Adrenal gland (tissue), 12 donors: ENCODE results near the gene BBOX1. TPM values are rescaled to one million over a fixed set of nuclear protein-coding genes. Genes with fewer than 3 reads are reported as not detected.

Experiments used
- DNase-seq, 7 donors: peaks; one replicate each; pipeline ENCODE4 v3.0.0-alpha.2; 2019 to 2020
- H3K27ac ChIP-seq, 5 donors: fragments of 200-600 bp; sonication (generic) in 4 of 5; 1 replicate in 3 of 5; 2 replicates in 2 of 5; pipeline versions ENCODE4 v1.5.1 to v1.8.0; 2016 to 2020; ENCODE audit warnings: mild to moderate bottlenecking in 1 of 5
- H3K27me3 ChIP-seq: fragments of 200-600 bp; 2 replicates; pipeline ENCODE4 v1.8.0; 2021
- H3K36me3 ChIP-seq, 2 donors: fragments of 200-600 bp; replicated peaks in 1 of 2; 1 replicate in 1 of 2; 2 replicates in 1 of 2; pipeline versions ENCODE4 v1.5.1 to v1.8.0; 2018 to 2022
- H3K4me1 ChIP-seq, 2 donors: fragments of 200-600 bp; replicated peaks in 1 of 2; 1 replicate in 1 of 2; 2 replicates in 1 of 2; pipeline versions ENCODE4 v1.5.1 to v1.8.0; 2018 to 2021
- H3K4me3 ChIP-seq, 4 donors: fragments of 200-600 bp; sonication (generic) in 3 of 4; one replicate each; pipeline ENCODE4 v1.5.1; 2016 to 2018
- H3K9me3 ChIP-seq, 3 donors: fragments of 200-600 bp; sonication (generic) in 1 of 3; replicated peaks in 1 of 3; 1 replicate in 2 of 3; 2 replicates in 1 of 3; pipeline versions ENCODE4 v1.5.1 to v1.8.0; 2016 to 2021
- CTCF ChIP-seq, 6 experiments: fragments of 450-650 bp in 4 of 6; fragments of 200-600 bp in 2 of 6; sonication (generic) in 1 of 6; IDR thresholded peaks; 1 replicate in 5 of 6; 2 replicates in 1 of 6; pipeline versions ENCODE4 v1.5.1 to v1.8.0; 2016 to 2021; ENCODE audit warnings: antibody characterized with exemption in 6 of 6, mild to moderate bottlenecking in 2 of 6, moderate library complexity in 1 of 6
- POLR2A ChIP-seq, 2 donors: fragments of 450-650 bp; IDR thresholded peaks; one replicate each; pipeline ENCODE4 v1.6.1; 2017; ENCODE audit warnings: antibody characterized with exemption in 2 of 2, mild to moderate bottlenecking in 2 of 2, moderate library complexity in 1 of 2
- WGBS, 4 donors: extraction: QIAGEN DNeasy Blood & Tissue Kit in 2 of 4; methylation state at CpG; one replicate each; pipeline versions ENCODE4 v1.1.5 to v1.1.7; 2013 to 2017; 5-methylcytosine and 5-hydroxymethylcytosine counted together
- intact Hi-C, 2 donors: fragments of 100-400 bp; cut with DNase I; formaldehyde crosslinking; loops; one replicate each; pipeline versions ENCODE4 v1.14.1 to v1.15.0; 2022 to 2023
- polyA plus RNA-seq, 3 donors: library from polyadenylated mRNA; stranded (reverse); fragments of 200-250 nt in 2 of 3; fragments of 350-450 nt in 1 of 3; fragmentation: Illumina TruSeq in 1 of 3; extraction: RNeasy Lipid Tissue Mini Kit (QIAGEN cat#74804) in 1 of 3; gene quantifications; one replicate each; pipeline ENCODE4 v1.2.3, GENCODE V29; 2013 to 2014
- total RNA-seq, 9 donors: library from RNA; depleted of rRNA in 4 of 9; stranded (reverse); fragments of >200 nt in 4 of 9; fragments of 120-200 nt in 1 of 9; fragmentation: NEBNext Ultra II Directional in 1 of 9; extraction: Animal tissue kit (Norgen Biotek cat#: 25700) in 1 of 9; gene quantifications; one replicate each; pipeline versions ENCODE4 v1.1.0 to v1.2.4, GENCODE V29; 2013 to 2023
- donor health status: healthy with polysubstance abuse.
- donor health status: Bipolar disorder and iron deficiency.
- donor health status: DM: yes; HTN: yes; CAD: no.
- donor health status: DM: no; HTN: no; CAD: no.
- donor health status: DM: no; HTN: no; CAD: no.
- donor health status: DM: yes; HTN: yes; CAD: no.

The BBOX1 gene
- total and polyA plus RNA-seq, 12 donors, result 0.28 TPM; not detected in 11

GRCh38 chr11:27116684-27117083 is 76.1 kb downstream of the BBOX1 start:
- Histone ChIP-seq H3K36me3 (no peaks in the 10 kb centered on the region), H3K27me3 (no peaks in the 10 kb centered on the region), H3K27ac (no peak overlapping the region), H3K4me1 (no peaks in the 10 kb centered on the region), H3K4me3 (no peak overlapping the region), H3K9me3 (no peaks in the 10 kb centered on the region)
- DNase-seq, result no peak
- WGBS, 4 donors, result 19 to 43% (median 27%) methylated on average over 1 of the region's 1 CpG
- intact Hi-C loops, result no loop called here
- TF ChIP-seq CTCF (IDR thresholded peaks at IDR 0.05), result no peak

- Histone ChIP-seq H3K27ac (no peak overlapping the region), H3K36me3 (no peaks in the 10 kb centered on the region), H3K9me3 (no peaks in the 10 kb centered on the region), H3K27me3 (no peaks in the 10 kb centered on the region), H3K4me1 (no peaks in the 10 kb centered on the region), H3K4me3 (no peak overlapping the region)
- no peak for TF ChIP-seq POLR2A (IDR thresholded peaks at IDR 0.05)
- no peak for TF ChIP-seq CTCF (IDR thresholded peaks at IDR 0.05)
- WGBS, 4 donors, result 74 to 84% (median 81%) methylated on average over 2 of the region's 2 CpGs
- DNase-seq, result no peak
- intact Hi-C loops, result no loop called here
Observed at GRCh38 chr11:27118371-27118770, 77.8 kb downstream of the BBOX1 start.

GRCh38 chr11:27118949-27119348 is 78.3 kb downstream of the BBOX1 start:
- intact Hi-C loops, result no loop called here
- Histone ChIP-seq H3K27me3 (no peaks in the 10 kb centered on the region), H3K27ac (no peak overlapping the region), H3K36me3 (no peaks in the 10 kb centered on the region), H3K9me3 (no peaks in the 10 kb centered on the region), H3K4me3 (no peak overlapping the region), H3K4me1 (no peaks in the 10 kb centered on the region)
- TF ChIP-seq POLR2A (IDR thresholded peaks at IDR 0.05) (no peak), CTCF (IDR thresholded peaks at IDR 0.05) (no peak)
- WGBS, 4 donors, result 70 to 84% (median 80%) methylated on average over 3 of the region's 3 CpGs
- no peak for DNase-seq

- Histone ChIP-seq H3K27me3 (no peaks in the 10 kb centered on the region), H3K9me3 (no peaks in the 10 kb centered on the region), H3K4me3 (no peak overlapping the region), H3K36me3 (no peaks in the 10 kb centered on the region), H3K4me1 (no peaks in the 10 kb centered on the region), H3K27ac (no peak overlapping the region)
- DNase-seq, result no peak
- TF ChIP-seq CTCF (IDR thresholded peaks at IDR 0.05), result no peak
- no peak for TF ChIP-seq POLR2A (IDR thresholded peaks at IDR 0.05)
- intact Hi-C loops, result no loop called here
Observed at GRCh38 chr11:27119396-27119795, 78.8 kb downstream of the BBOX1 start.
